Bronchial epithelial cell (primary cell): ENCODE results near the gene WDR59. TPM values are rescaled to one million over a fixed set of nuclear protein-coding genes. Genes with fewer than 3 reads are reported as not detected.

Source experiments
- DNase-seq: peaks from one replicate; pipeline ENCODE4 v3.0.0-alpha.2; 2010; ENCODE audit warnings: low read depth
- FAIRE-seq: peaks from 2 replicates; lab custom pipeline; 2011; peaks lifted over from hg19 to GRCh38; lab: Jason Lieb, UNC
- H3K27me3 ChIP-seq: 2 replicates; pipeline ENCODE4 v1.5.1; 2011; ENCODE audit warnings: low read length; ENCODE audit not compliant: control insufficient read depth, insufficient read depth
- H3K36me3 ChIP-seq: 2 replicates; pipeline ENCODE4 v1.5.1; 2011; ENCODE audit warnings: low read length; ENCODE audit not compliant: control insufficient read depth, insufficient read depth
- H3K4me3 ChIP-seq: 2 replicates; pipeline ENCODE4 v1.5.1; 2011; ENCODE audit warnings: mild to moderate bottlenecking, low read depth, low read length, control low read depth
- CTCF ChIP-seq: IDR thresholded peaks from 2 replicates; pipeline ENCODE4 v1.5.1; 2011; ENCODE audit warnings: mild to moderate bottlenecking, moderate library complexity, low read length, control low read depth, inconsistent platforms; ENCODE audit not compliant: insufficient read depth, severe bottlenecking
- total RNA-seq: library from RNA; depleted of rRNA; stranded (reverse); fragments of >200 nt; gene quantifications from 2 replicates; pipeline ENCODE4 v1.2.1, GENCODE V29; 2014

The WDR59 gene
- total RNA-seq, 1 donor from 2014 or later, result 7.6 TPM

- DNase-seq, result no peak
- TF ChIP-seq CTCF, result no peak
- FAIRE-seq, result no peak
- H3K4me3 ChIP-seq, result no peak overlapping the region
- H3K36me3 ChIP-seq, result peaks cover 9% of the 10 kb centered on the region
- no peaks in the 10 kb centered on the region for H3K27me3 ChIP-seq
Observed at GRCh38 chr16:74893541-74893940, 91.4 kb downstream of the WDR59 start.

- H3K4me3 ChIP-seq, result no peak overlapping the region
- no peak for DNase-seq
- no peak for TF ChIP-seq CTCF
- H3K36me3 ChIP-seq, result peaks cover 9% of the 10 kb centered on the region
- no peak for FAIRE-seq
- no peaks in the 10 kb centered on the region for H3K27me3 ChIP-seq
Observed at GRCh38 chr16:74892574-74893461, 92.1 kb downstream of the WDR59 start.

GRCh38 chr16:74888888-74889287, 96.0 kb downstream of the WDR59 start:
- FAIRE-seq (no peak), DNase-seq (no peak)
- Histone ChIP-seq H3K4me3 (no peak overlapping the region), H3K36me3 (peaks cover 18% of the 10 kb centered on the region), H3K27me3 (no peaks in the 10 kb centered on the region)
- TF ChIP-seq CTCF, result no peak

GRCh38 chr16:74888232-74888862, 96.6 kb downstream of the WDR59 start:
- H3K27me3 ChIP-seq, result no peaks in the 10 kb centered on the region
- H3K36me3 ChIP-seq, result peaks cover 15% of the 10 kb centered on the region
- H3K4me3 ChIP-seq, result no peak overlapping the region
- DNase-seq, result peak; percentile 53
- FAIRE-seq, result no peak
- TF ChIP-seq CTCF, result no peak

GRCh38 chr16:74887084-74887483, 97.8 kb downstream of the WDR59 start:
- Histone ChIP-seq H3K4me3 (no peak overlapping the region), H3K27me3 (no peaks in the 10 kb centered on the region), H3K36me3 (peaks cover 9% of the 10 kb centered on the region)
- FAIRE-seq, result no peak
- DNase-seq, result no peak
- no peak for TF ChIP-seq CTCF
